Measurements from ENCODE around the gene OR6M1.

OR6M1 gene, protein sequence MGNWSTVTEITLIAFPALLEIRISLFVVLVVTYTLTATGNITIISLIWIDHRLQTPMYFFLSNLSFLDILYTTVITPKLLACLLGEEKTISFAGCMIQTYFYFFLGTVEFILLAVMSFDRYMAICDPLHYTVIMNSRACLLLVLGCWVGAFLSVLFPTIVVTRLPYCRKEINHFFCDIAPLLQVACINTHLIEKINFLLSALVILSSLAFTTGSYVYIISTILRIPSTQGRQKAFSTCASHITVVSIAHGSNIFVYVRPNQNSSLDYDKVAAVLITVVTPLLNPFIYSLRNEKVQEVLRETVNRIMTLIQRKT

DNA sequence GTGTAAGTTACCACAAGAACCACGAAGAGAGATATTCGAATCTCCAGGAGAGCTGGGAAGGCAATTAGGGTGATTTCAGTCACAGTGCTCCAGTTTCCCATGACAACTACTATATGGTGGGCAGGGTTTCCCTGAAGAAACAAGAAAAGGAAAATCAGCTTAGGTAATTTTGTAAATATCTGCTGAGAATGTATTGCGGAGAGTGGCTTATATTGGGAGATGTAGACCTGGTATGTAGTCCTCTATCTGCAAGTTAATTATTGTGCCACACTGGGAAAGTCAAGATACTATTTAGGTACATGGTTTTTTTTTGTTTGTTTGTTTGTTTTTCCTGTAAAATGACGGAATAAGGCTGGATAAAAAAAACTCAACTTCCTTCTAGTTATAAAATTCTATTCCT lies at the start of gene OR6M1:
OR6M1 (minus strand) TSS at position 101 of the 400 bp plus-strand sequence; CDS start at position 101, 0 bp downstream.
- no peak for DNase-seq

- no peak for DNase-seq
Measured at GRCh38 chr11:123853038-123853437, 46.9 kb upstream of the OR6M1 start.

GRCh38 chr11:123852321-123852720 lies 46.2 kb upstream of the OR6M1 start:
- DNase-seq, result no peak

DNA sequence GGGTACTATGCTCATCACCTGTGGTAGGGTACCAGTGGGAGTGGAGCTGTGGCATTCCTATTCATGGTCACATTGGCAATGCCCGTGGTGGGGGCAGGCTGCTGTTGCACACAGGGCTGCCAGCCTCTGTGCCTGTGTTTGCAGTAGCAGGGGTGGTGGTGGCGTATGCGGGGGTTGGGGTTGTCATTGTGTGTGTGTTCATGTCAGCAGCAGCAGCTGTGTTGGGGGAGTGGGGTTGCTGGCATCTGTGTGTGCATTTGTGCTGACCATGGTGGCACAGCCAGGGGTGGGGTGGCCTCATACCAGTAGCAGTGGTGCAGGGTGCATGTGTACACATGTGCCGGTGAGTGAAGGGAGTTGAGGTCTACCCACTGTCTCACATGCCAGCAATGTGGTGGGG lies 45.0 kb upstream of the OR6M1 start:
- no peak for DNase-seq

GRCh38 chr11:123841174-123841573 lies 35.0 kb upstream of the OR6M1 start:
- no peak for DNase-seq

GRCh38 chr11:123839131-123839530 lies 33.0 kb upstream of the OR6M1 start:
- DNase-seq, result no peak

DNA sequence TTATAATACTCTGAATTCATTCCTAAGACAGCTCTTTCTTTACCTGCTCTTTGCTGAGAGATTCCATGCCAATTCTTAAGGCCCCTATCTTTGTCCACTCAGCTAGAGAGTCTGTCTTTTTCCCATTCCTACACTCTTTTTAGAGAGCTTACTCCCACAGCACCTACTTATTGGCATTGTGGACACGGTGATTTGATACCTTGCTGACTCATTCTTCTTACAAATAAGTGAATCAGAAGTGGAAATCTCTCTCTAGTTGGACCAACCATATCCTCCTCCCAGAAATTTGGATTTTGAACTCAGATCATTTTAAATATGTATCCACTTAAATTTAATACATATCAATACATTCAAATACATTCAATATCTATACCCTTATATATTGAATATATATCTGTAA lies 32.5 kb upstream of the OR6M1 start:
- no peak for DNase-seq

- no peak for DNase-seq
Measured at GRCh38 chr11:123838199-123838598, 32.0 kb upstream of the OR6M1 start.

GRCh38 chr11:123833095-123833494 lies 26.9 kb upstream of the OR6M1 start:
- no peak for DNase-seq

- DNase-seq, result no peak
Measured at GRCh38 chr11:123829745-123830144, 23.6 kb upstream of the OR6M1 start.

DNA sequence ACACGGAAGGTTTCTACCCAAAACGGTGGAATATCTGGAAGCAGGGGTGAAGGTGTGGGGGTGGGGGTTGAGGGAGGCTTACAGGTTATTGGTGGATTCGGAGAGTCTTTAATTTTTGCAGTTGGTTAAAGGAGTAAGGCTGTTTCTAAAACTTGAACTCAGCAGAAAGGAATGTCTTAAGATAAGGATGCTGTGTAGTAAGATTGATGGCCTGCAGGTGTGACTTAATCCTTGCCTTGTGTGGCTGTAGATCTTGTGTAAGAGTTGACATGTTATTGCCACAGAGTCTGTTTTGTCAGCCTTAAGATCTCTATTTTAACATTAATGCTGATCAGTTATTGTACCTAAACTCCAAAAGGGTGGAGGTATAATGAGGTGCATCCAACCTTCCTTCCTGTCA lies 16.4 kb upstream of the OR6M1 start:
- no peak for DNase-seq

- DNase-seq, result no peak
Measured at GRCh38 chr11:123822032-123822431, 15.9 kb upstream of the OR6M1 start.

DNA sequence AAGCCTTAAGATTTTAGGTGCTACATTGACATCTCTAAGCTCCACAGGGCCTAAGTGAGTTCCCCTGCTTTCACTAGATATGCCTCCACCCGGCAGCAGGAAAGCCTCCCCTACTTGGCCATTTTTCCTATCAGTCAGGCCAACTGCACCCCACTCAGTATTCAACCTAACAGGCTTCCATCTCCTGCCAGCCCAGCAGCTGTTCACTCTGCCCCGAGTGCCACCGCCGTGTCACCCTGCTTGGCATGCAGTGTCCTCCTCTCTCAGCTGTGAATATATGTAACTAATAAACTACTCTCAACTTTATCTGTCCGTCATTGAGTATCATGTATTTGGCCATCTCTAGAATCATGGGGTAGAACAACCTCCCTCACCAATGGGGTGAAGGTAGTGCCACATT lies 9.0 kb upstream of the OR6M1 start:
- no peak for DNase-seq

- no peak for DNase-seq
Measured at GRCh38 chr11:123801765-123802164, 4.4 kb downstream of the OR6M1 start.

DNA sequence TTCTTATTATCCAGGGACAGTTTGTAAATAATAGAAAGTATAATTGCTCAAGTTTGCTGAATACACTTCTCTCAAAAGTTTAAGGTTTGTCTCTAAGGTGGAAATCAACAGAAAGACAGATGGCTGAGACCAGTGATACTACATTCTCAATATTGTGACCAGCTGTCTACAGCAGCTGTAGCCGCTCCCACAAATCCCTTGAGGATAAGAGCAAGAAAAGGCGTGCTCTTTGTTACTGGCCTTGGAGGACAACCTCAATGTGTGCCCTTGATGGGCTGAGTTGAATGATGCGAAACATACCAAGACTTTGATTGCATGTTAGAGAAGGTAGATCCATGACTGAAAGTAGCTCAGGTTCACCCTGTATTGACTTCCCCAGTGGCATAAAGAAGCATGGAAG lies 6.1 kb downstream of the OR6M1 start:
- DNase-seq, result no peak

DNA sequence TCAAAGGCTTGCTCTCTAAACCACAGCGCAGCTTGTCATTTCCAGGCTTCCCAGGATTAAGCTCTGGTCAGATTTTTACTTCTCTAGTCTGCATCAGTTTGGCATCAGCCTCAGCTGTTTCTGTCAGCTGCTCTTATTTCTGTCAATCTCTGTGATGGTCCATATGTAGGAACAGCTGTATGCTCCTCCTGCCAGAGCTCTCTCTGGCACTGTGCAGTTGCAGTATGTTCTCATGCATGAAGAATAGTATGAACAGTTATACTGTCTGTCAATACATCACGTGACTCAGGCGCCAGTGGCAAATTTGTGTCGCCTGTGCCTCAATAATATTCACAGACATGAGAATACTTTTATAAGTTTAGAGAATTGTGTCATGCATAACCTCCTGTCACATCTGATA lies 6.7 kb downstream of the OR6M1 start:
- DNase-seq, result no peak

- DNase-seq, result no peak
Measured at GRCh38 chr11:123798513-123799252, 7.5 kb downstream of the OR6M1 start.

GRCh38 chr11:123798079-123798478 lies 8.1 kb downstream of the OR6M1 start:
- DNase-seq, result no peak

DNA sequence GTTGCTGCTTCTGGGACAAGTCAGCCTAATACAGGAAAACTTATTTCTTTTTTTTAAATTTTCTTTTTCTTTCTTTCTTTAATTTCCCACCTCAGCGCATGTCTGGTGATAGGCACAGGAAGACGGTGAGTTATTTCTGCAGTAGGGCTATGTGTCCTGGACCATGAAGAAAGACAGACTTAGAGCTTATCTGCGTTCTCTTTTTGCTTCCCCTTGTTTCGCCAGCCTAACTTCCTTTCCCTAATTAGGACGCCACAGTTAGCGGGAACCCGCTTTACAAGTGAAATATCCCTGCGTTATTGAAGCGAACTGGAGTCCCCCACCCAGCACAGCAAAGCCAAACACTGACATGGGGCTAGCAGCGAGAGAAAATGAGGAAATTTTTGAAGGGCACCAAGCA lies 8.6 kb downstream of the OR6M1 start:
- DNase-seq, result no peak

GRCh38 chr11:123797114-123797513 lies 9.0 kb downstream of the OR6M1 start:
- DNase-seq, result no peak

- no peak for DNase-seq
Measured at GRCh38 chr11:123796226-123796625, 9.9 kb downstream of the OR6M1 start.

DNA sequence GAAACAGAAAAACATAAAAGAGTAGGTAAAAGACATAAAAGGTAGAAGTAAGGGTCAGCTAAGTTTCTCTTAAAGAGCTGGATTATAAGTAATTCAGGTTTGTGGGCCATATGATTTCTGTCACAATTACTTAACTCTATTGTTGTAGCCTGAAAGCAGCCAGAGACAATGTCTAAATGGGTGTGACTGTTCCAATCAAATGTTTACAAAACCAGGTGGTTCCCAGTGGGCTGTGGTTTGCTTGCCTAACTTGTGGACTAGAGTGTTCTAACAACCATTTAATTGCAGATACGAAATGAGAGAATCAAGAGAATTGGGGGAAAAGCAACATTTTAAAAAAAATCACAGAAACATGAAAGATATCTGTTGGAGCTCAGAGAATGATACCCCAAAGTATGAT lies 22.6 kb downstream of the OR6M1 start:
- DNase-seq, result no peak

- DNase-seq, result no peak
Measured at GRCh38 chr11:123778511-123778910, 27.6 kb downstream of the OR6M1 start.

GRCh38 chr11:123775715-123776549 lies 30.2 kb downstream of the OR6M1 start:
- DNase-seq, result no peak
